ENCODE data around the gene MT1A.

The MT1A gene

GRCh38 chr16:56605475-56605874 lies 33.0 kb upstream of the MT1A start:
- no peak overlapping the region for H3K4me3 ChIP-seq (ENCODE audit: low read depth, low read length)
- no peak for DNase-seq (ENCODE audit: low read depth)
- TF ChIP-seq CTCF (IDR thresholded peaks at IDR 0.05; ENCODE audit: low read depth, low read length): no peak
- no peak for TF ChIP-seq POLR2A (IDR thresholded peaks at IDR 0.05; ENCODE audit: extremely low read depth, insufficient read length)
- TF ChIP-seq MAX (IDR thresholded peaks at IDR 0.05; ENCODE audit: low read depth, low read length): no peak
- no peak for TF ChIP-seq MYC (IDR thresholded peaks at IDR 0.05; ENCODE audit: low read depth, low read length)

DNA sequence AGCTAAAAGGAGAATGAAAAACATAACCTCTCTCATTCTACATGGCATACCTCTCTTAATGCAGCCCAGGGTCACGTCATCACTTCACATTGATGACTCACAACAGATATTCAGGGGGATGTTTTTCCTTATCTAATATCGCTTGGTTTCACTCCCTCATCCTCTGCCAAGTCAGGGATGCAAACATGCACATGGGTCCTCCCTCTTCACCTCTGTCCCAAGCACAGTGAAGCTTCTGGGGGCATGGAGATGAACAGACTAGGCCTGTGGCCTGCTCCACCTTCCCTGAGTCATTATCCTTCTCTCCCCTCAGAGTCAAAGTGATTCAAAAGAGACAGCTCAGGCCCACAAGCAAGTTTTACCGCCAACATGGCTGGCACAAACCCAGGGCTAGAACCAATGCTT lies 32.4 kb upstream of the MT1A start:
- no peak for DNase-seq (ENCODE audit: low read depth)
- H3K4me3 ChIP-seq (ENCODE audit: low read depth, low read length): no peak overlapping the region
- TF ChIP-seq MAX (IDR thresholded peaks at IDR 0.05; ENCODE audit: low read depth, low read length) (no peak), CTCF (IDR thresholded peaks at IDR 0.05; ENCODE audit: low read depth, low read length) (no peak), POLR2A (IDR thresholded peaks at IDR 0.05; ENCODE audit: extremely low read depth, insufficient read length) (no peak), MYC (IDR thresholded peaks at IDR 0.05; ENCODE audit: low read depth, low read length) (no peak)

DNA sequence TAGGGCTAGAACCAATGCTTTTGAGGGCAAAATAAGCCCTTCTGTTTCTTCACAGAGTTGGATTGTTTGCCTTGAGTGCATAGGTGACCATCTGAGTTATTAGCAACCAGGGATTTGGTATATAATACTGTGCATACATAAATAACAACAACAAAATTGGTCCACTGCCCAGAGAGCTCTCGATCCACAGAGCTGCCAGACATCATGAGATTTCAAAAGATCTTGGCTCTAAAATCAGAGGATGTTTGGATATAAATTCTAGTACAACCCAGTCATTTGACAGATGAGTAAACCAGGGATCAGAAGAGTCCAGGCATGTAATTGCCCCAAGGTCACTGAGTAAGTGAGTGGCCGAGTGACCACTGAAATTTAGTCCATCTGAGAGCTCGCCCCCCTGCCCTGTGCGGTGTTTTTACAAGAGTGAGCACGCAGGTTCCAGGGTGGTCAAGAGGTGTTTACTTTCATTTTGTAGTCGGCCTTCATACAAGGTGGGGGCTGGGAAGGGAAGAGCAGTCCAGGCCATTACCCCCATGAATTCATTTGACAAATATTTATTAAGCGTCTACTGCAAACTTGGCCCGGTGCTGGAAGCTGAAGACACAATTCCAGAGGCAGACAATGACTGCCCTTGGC lies 31.9 kb upstream of the MT1A start:
- H3K4me3 ChIP-seq (ENCODE audit: low read depth, low read length): no peak overlapping the region

GRCh38 chr16:56607109-56607618 lies 31.3 kb upstream of the MT1A start:
- TF ChIP-seq CTCF (IDR thresholded peaks at IDR 0.05; ENCODE audit: low read depth, low read length): no peak
- TF ChIP-seq MYC (IDR thresholded peaks at IDR 0.05; ENCODE audit: low read depth, low read length): no peak
- TF ChIP-seq POLR2A (IDR thresholded peaks at IDR 0.05; ENCODE audit: extremely low read depth, insufficient read length): no peak
- TF ChIP-seq MAX (IDR thresholded peaks at IDR 0.05; ENCODE audit: low read depth, low read length): no peak
- DNase-seq (ENCODE audit: low read depth): peak; percentile 46
- no peak overlapping the region for H3K4me3 ChIP-seq (ENCODE audit: low read depth, low read length)

More for the DNA sequence above, 31.9 kb upstream of the MT1A start:
- no peak for TF ChIP-seq POLR2A (IDR thresholded peaks at IDR 0.05; ENCODE audit: extremely low read depth, insufficient read length)
- TF ChIP-seq CTCF (IDR thresholded peaks at IDR 0.05; ENCODE audit: low read depth, low read length): no peak
- no peak for TF ChIP-seq MAX (IDR thresholded peaks at IDR 0.05; ENCODE audit: low read depth, low read length)
- no peak for TF ChIP-seq MYC (IDR thresholded peaks at IDR 0.05; ENCODE audit: low read depth, low read length)
- DNase-seq (ENCODE audit: low read depth): no peak

- DNase-seq (ENCODE audit: low read depth): peak; percentile 46
- H3K4me3 ChIP-seq (ENCODE audit: low read depth, low read length): peak overlapping the region; percentile 52
- no peak for TF ChIP-seq CTCF (IDR thresholded peaks at IDR 0.05; ENCODE audit: low read depth, low read length)
- TF ChIP-seq POLR2A (IDR thresholded peaks at IDR 0.05; ENCODE audit: extremely low read depth, insufficient read length): no peak
- TF ChIP-seq MYC (IDR thresholded peaks at IDR 0.05; ENCODE audit: low read depth, low read length): no peak
- TF ChIP-seq MAX (IDR thresholded peaks at IDR 0.05; ENCODE audit: low read depth, low read length): no peak
Measured at GRCh38 chr16:56607675-56608042, 30.8 kb upstream of the MT1A start.
